Measurements from ENCODE around the gene MTURN.
A peak's percentile ranks its signal among the peaks of the same experiment; 100 is the strongest.

The MTURN gene

GRCh38 chr7:30136117-30136731 is 1.4 kb downstream of the MTURN start:
- no peak for DNase-seq

- DNase-seq = no peak
These were observed 2.1 kb downstream of the MTURN start for GRCh38 chr7:30136743-30137485.

- no peak for DNase-seq
These were observed 5.1 kb downstream of the MTURN start for GRCh38 chr7:30139836-30140384.

- no peak for DNase-seq
These were observed 5.7 kb downstream of the MTURN start for GRCh38 chr7:30140456-30140855.

- no peak for DNase-seq
These were observed 7.9 kb downstream of the MTURN start for GRCh38 chr7:30142710-30143109.

- no peak for DNase-seq
These were observed 9.0 kb downstream of the MTURN start for GRCh38 chr7:30143748-30144251.

GRCh38 chr7:30144657-30145306 is 10.0 kb downstream of the MTURN start:
- DNase-seq = no peak

- DNase-seq = no peak
These were observed 10.7 kb downstream of the MTURN start for GRCh38 chr7:30145426-30145970.

GRCh38 chr7:30146127-30146612 is 11.4 kb downstream of the MTURN start:
- no peak for DNase-seq

GRCh38 chr7:30147223-30147622 is 12.4 kb downstream of the MTURN start:
- DNase-seq = no peak

GRCh38 chr7:30147785-30148184 is 13.0 kb downstream of the MTURN start:
- DNase-seq = no peak

- no peak for DNase-seq
These were observed 13.6 kb downstream of the MTURN start for GRCh38 chr7:30148426-30148825.

GRCh38 chr7:30148951-30149459 is 14.2 kb downstream of the MTURN start:
- DNase-seq = peak; percentile 33 to 47

GRCh38 chr7:30149640-30150272 is 15.0 kb downstream of the MTURN start:
- DNase-seq = no peak

- DNase-seq = no peak
These were observed 15.9 kb downstream of the MTURN start for GRCh38 chr7:30150711-30151110.

GRCh38 chr7:30154111-30154587 is 19.4 kb downstream of the MTURN start:
- DNase-seq = no peak

- no peak for DNase-seq
These were observed 20.7 kb downstream of the MTURN start for GRCh38 chr7:30155481-30155880.

- peak; percentile 30 to 39 for DNase-seq
These were observed 22.4 kb downstream of the MTURN start for GRCh38 chr7:30157204-30157603.

GRCh38 chr7:30159163-30159562 is 24.4 kb downstream of the MTURN start:
- no peak for DNase-seq

- peak in 1 of 2 donors; percentile 11 for DNase-seq
These were observed 24.9 kb downstream of the MTURN start for GRCh38 chr7:30159698-30160143.

- no peak for DNase-seq
These were observed 25.5 kb downstream of the MTURN start for GRCh38 chr7:30160329-30160728.

- DNase-seq = no peak
These were observed 27.3 kb downstream of the MTURN start for GRCh38 chr7:30162133-30162532.

Measured in CD4-positive, alpha-beta T cell treated with Interleukin-4 for 1 hour (primary cell).